K562 (cell line): ENCODE measurements around the gene TEX30. TPM values are rescaled to one million over a fixed set of nuclear protein-coding genes. Genes with fewer than 3 reads are reported as not detected.
A peak's percentile ranks its signal among the peaks of the same experiment; 100 is the strongest.

Experiments used
- ATF7 ChIP-seq: fragments of 450-650 bp; IDR thresholded peaks from 2 replicates; pipeline ENCODE4 v1.7.1; 2014; ENCODE audit warnings: mild to moderate bottlenecking, moderate library complexity
- BCL6 ChIP-seq: fragments of 250-450 bp; sonication (Bioruptor Pico); IDR thresholded peaks from 2 replicates; pipeline ENCODE4 v1.4.0; 2020
- CREM ChIP-seq: IDR thresholded peaks from 2 replicates; pipeline ENCODE4 v1.6.1; 2014; ENCODE audit warnings: antibody characterized with exemption, low read depth
- DNMT1 ChIP-seq: fragments of 450-650 bp; IDR thresholded peaks from 2 replicates; pipeline ENCODE4 v1.6.1; 2016; ENCODE audit warnings: antibody characterized with exemption, mild to moderate bottlenecking
- FOXP1 ChIP-seq: sonication (generic); formaldehyde crosslinking; IDR thresholded peaks from 2 replicates; pipeline ENCODE4 v1.8.0; 2022; ENCODE audit warnings: mild to moderate bottlenecking, missing genetic modification reagents
- GABPB1 ChIP-seq: sonication (generic); formaldehyde crosslinking; IDR thresholded peaks from 2 replicates; pipeline ENCODE4 v1.8.0; 2022; ENCODE audit warnings: mild to moderate bottlenecking, missing genetic modification reagents
- MAFK ChIP-seq: IDR thresholded peaks from 2 replicates; pipeline ENCODE4 v1.6.1; 2011; ENCODE audit warnings: low read length, improper control_type of control experiment
- MGA ChIP-seq: fragments of 450-650 bp; IDR thresholded peaks from 2 replicates; pipeline ENCODE4 v1.6.1; 2016; ENCODE audit warnings: mild to moderate bottlenecking, moderate library complexity
- NFIC ChIP-seq: fragments of 450-650 bp; IDR thresholded peaks from 2 replicates; pipeline ENCODE4 v1.6.1; 2017; ENCODE audit warnings: mild to moderate bottlenecking, inconsistent platforms
- PHTF2 ChIP-seq: fragments of 250-450 bp; sonication (Bioruptor Pico); IDR thresholded peaks from 2 replicates; pipeline ENCODE4 v1.5.0; 2021; ENCODE audit warnings: mild to moderate bottlenecking
- POLR2A ChIP-seq: fragments of 450-650 bp; conservative IDR thresholded peaks from 2 replicates; pipeline ENCODE4 v1.6.1; 2016
- POLR3A ChIP-seq: IDR thresholded peaks from 2 replicates; pipeline ENCODE4 v1.6.1; 2011; ENCODE audit warnings: borderline replicate concordance, mild to moderate bottlenecking, moderate library complexity; ENCODE audit not compliant: insufficient read length, insufficient read depth; ENCODE audit errors: extremely low read depth
- PTRF ChIP-seq: fragments of 450-650 bp; IDR thresholded peaks from 2 replicates; pipeline ENCODE4 v1.6.1; 2016; ENCODE audit warnings: mild to moderate bottlenecking, missing genetic modification characterization, missing compliant biosample characterization
- TEAD4 ChIP-seq, 2 experiments: sonication (generic) in 1 of 2; formaldehyde crosslinking in 1 of 2; IDR thresholded peaks; 2 replicates each; pipeline versions ENCODE4 v1.6.1 to v1.8.0; 2012 to 2022; ENCODE audit warnings: borderline replicate concordance in 1 of 2, inconsistent platforms in 1 of 2, low read length in 1 of 2, mild to moderate bottlenecking in 1 of 2, missing genetic modification reagents in 1 of 2
- ZBTB5 ChIP-seq: fragments of 450-650 bp; IDR thresholded peaks from 2 replicates; pipeline ENCODE4 v1.6.1; 2017; ENCODE audit warnings: antibody characterized with exemption
- ZSCAN32 ChIP-seq: fragments of 450-650 bp; formaldehyde crosslinking; IDR thresholded peaks from 2 replicates; pipeline ENCODE4 v1.4.0; 2020; ENCODE audit warnings: mild to moderate bottlenecking, moderate library complexity
- polyA plus RNA-seq, 8 experiments: library from polyadenylated mRNA; depleted of rRNA in 4 of 8; stranded (reverse) in 5 of 8; unstranded in 3 of 8; fragments of >200 nt; fragmentation: Nextera tagmentation in 2 of 8; fragmentation: Illumina TruSeq in 1 of 8; extraction: Ambion mirVana in 2 of 8; extraction: Trizol in 1 of 8; gene quantifications; 2 replicates each; pipeline versions ENCODE4 v1.2.1 to v1.2.3, GENCODE V29; 2011 to 2014; ENCODE audit warnings: inconsistent platforms in 1 of 8, missing spikeins in 1 of 8
- total RNA-seq, 7 experiments: library from RNA; depleted of rRNA in 6 of 7; stranded (reverse); fragments of >200 nt in 6 of 7; fragmentation: Illumina TruSeq in 2 of 7; extraction: Trizol in 2 of 7; gene quantifications; 2 replicates each; pipeline versions ENCODE4 v1.2.1 to v1.2.3, GENCODE V29; 2011 to 2021; ENCODE audit warnings: low replicate concordance in 1 of 7

The TEX30 gene
- total and polyA plus RNA-seq, 9 of the 15 experiments (the other 6 are each of a cell fraction or from before 2014, with no cell fraction given), result 24.1 to 143 (median 37.3) TPM

DNA sequence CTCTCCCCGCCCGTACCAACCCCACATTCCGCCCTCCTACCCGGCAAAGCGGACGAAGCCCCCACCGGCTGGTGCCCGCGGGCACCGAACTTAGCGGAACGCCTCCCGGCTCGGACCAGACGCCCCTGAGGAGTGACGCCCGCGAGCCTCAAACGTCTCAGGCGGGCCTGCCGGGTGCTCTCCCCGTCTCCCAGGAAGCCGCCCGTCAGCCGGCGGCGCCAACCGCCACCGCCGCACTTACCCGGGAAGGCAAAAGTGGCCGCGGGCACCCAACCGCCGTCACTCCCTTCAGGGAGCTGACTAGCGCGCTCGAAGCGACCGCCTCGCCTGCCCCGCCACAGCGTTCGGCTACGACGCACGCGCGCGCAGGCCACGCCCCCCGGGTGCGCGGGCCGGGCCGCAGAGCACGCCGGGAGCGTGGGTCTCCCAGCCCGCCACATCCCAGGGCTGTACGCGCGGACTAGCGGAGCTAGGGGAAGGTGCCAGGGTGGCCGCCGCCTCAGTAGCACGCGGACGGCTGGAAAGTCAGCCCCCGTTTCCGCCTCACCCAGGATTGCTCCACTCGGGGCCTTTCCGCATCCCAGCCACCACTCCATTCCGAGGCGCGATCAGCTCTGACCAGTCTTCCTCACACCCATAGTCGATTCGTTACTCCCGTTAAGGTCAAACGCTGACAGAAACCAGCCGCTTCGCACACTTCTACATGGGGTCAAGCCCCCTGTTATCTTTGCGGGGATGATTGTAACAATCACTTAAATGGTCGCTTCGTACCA, at the start of gene TEX30 (continued):
- TF ChIP-seq PHTF2 (CRISPR knock-in tag), result no peak
- no peak for TF ChIP-seq ZBTB5
- no peak for TF ChIP-seq TEAD4 (IDR thresholded peaks at IDR 0.05; ENCODE audit: low read length)
- no peak for TF ChIP-seq TEAD4 (CRISPR knock-in tag; IDR thresholded peaks at IDR 0.05; ENCODE audit: borderline replicate concordance)
- no peak for TF ChIP-seq PTRF (tag)
- TF ChIP-seq MGA, result peak; percentile 99
- TF ChIP-seq CREM, result peak; percentile 51
- TF ChIP-seq BCL6 (CRISPR knock-in tag), result no peak
- peak; percentile 84 for TF ChIP-seq POLR2A
- TF ChIP-seq POLR3A, result no peak
- TF ChIP-seq ATF7, result 0 out of 2 replicates have a peak, but pooled peaks have one; percentile 46
- no peak for TF ChIP-seq MAFK
- TF ChIP-seq FOXP1 (CRISPR knock-in tag), result no peak; the same call in 1 of the 2 replicates
- TF ChIP-seq NFIC, result peak; percentile 30
- no peak for TF ChIP-seq ZSCAN32 (CRISPR knock-in tag)
- no peak for TF ChIP-seq DNMT1
- peak; percentile 68 for TF ChIP-seq GABPB1 (CRISPR knock-in tag)
